ENCODE data around the gene PCED1B. TPM values are rescaled to one million over a fixed set of nuclear protein-coding genes. Genes with fewer than 3 reads are reported as not detected.
"Not testable (repeated sequence)": the region's sequence is repeated elsewhere in the genome, so short reads cannot be mapped to it uniquely, and the experiment has no call there.

Gene PCED1B
- total and polyA plus RNA-seq, 9 donors, result 0.22 to 0.94 (median 0.53) TPM

DNA sequence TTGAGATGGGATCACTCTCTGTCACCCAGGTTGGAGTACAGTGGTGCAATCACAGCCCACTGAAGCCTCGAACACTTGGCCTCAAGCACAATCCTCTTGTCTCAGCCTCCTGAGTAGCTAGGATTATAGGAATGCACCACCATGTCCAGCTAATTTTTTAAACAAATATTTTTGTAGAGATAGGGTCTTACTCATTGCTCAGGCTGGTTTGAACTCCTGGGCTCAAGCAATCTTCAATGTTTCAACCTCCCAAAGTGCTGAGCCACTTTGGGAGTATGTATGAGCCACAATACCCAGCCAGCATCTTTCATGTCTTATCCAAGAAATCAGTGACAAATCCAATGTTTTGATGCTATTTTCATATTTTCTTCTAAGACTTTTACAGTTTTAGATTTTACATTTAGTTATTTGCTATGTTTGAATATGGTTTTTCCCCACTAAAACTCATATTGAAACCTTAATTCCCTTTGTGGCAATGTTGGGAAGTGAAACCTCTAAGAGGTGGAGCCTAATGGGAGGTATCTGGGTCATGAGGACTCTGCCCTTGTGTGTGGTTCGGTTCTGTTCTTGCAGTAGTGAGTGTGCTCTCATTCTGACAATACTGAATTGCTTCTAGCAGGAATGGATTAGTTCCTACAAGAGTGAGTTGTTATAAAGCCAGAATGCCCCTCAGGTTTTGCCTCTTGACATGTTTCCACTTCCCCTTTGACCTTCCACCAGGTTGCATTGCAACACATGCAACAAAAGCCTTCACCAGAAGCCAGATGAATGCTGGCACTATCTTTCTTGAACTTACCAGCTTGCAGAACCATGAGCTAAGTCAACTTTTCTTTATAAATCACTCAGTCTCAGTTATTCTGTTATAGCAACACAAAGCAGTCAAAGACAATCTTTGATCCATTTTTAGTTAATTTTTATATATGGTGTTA lies 81.2 kb downstream of the PCED1B start:
- Histone ChIP-seq H3K9me3 (replicated peaks; ENCODE audit: control insufficient read depth, low read depth, low read length) (no peaks in the 10 kb centered on the region), H3K36me3 (ENCODE audit: control insufficient read depth, insufficient read depth, low read length) (no peaks in the 10 kb centered on the region), H3K27me3 (ENCODE audit: control insufficient read depth, insufficient read depth, low read length) (no peaks in the 10 kb centered on the region), H3K4me1 (ENCODE audit: control insufficient read depth, insufficient read depth, low read length) (no peaks in the 10 kb centered on the region), H3K27ac (ENCODE audit: low read length) (no peak overlapping the region), H3K4me3 (ENCODE audit: low read length) (no peak overlapping the region)
- DNase-seq, result no peak
- WGBS (ENCODE audit: insufficient coverage), result no CpG with 5 or more reads among the region's 2 CpGs

DNA sequence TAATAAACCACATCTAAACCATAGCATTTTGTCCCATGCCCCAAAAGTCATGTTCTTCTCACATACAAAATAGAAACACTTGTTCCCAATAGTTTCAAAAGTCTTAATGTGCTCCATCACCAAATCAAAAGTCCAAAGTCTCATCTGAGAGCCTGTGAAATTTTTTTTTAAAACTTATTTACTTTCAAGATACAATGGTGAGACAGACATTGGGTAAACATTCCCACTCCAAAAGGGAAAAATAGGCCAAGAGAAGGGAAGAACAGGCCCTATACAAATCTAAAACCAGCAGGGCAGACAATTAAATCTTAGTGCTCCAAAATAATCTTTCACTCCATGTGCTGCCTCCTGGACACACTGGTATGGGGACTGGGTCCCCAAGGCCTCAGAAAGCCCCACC lies 84.7 kb downstream of the PCED1B start:
- Histone ChIP-seq H3K36me3 (ENCODE audit: control insufficient read depth, insufficient read depth, low read length) (no peaks in the 10 kb centered on the region), H3K27me3 (ENCODE audit: control insufficient read depth, insufficient read depth, low read length) (no peaks in the 10 kb centered on the region)
- DNase-seq, result no peak

DNA sequence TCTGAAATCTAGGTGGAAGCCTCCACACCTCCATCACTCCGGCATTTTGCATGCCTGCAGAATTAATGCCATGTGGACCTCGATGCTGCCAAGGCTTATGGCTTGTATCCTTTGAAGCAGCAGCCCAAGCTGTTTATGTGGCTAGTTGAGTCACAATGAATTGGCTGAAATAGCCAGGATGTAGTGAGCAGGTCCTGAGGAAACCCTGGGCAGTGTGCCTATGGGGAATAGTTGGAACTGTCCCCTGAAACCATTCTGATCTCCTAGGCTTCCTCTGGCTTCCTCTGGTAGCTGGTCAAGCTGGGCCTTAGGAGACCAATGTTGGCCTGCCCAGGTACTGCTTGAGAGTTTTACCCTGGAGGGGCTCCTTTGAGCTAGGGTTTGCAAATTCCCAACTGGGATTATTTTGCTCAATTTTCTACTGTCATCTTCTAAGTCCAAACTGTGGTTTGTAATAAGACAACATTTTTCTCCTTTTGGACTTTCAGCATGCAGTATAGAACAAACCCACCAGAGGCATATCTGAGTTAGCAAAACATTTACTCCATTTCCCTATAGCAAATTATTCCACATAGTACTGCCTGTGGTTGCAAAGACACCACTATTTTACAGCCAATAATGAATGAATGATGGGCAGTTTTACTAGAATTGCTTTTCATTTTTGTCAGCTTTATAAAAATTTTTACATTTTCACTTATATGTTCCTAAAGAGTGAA lies 85.5 kb downstream of the PCED1B start:
- WGBS (ENCODE audit: insufficient coverage), result 63% methylated on average over 2 of the region's 2 CpGs

More for the DNA sequence above, 84.7 kb downstream of the PCED1B start:
- Histone ChIP-seq H3K9me3 (replicated peaks; ENCODE audit: control insufficient read depth, low read depth, low read length) (no peaks in the 10 kb centered on the region), H3K4me1 (ENCODE audit: control insufficient read depth, insufficient read depth, low read length) (no peaks in the 10 kb centered on the region), H3K4me3 (ENCODE audit: low read length) (no peak overlapping the region), H3K27ac (ENCODE audit: low read length) (no peak overlapping the region)

DNA sequence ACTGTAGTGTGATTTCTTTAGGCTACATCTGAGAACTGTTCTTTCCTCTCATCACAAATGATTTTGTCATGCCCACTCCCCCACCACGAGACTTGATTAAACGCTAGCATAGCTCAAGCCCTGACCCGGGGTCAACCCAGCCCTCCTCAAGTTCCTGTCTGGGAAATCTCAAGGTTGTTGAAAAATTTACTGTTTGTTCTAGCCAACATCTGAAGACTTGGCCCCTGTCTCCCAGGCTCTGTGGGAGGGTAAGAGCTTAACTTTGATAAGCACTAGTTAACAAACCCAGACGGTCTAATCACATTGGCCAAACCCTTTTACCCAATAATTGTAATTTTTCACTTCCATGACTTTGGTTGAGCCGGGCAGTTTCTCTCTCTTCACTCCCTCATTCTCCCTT lies 86.5 kb downstream of the PCED1B start:
- H3K4me1 ChIP-seq (ENCODE audit: control insufficient read depth, insufficient read depth, low read length), result no peaks in the 10 kb centered on the region
- H3K27me3 ChIP-seq (ENCODE audit: control insufficient read depth, insufficient read depth, low read length), result no peaks in the 10 kb centered on the region
- no peaks in the 10 kb centered on the region for H3K36me3 ChIP-seq (ENCODE audit: control insufficient read depth, insufficient read depth, low read length)
- no peak for DNase-seq
- H3K9me3 ChIP-seq (replicated peaks; ENCODE audit: control insufficient read depth, low read depth, low read length), result no peaks in the 10 kb centered on the region
- H3K27ac ChIP-seq (ENCODE audit: low read length), result no peak overlapping the region
- WGBS (ENCODE audit: insufficient coverage), result 0% methylated on average over 1 of the region's 5 CpGs
- no peak overlapping the region for H3K4me3 ChIP-seq (ENCODE audit: low read length)

More for the DNA sequence above, 85.5 kb downstream of the PCED1B start:
- Histone ChIP-seq H3K4me3 (ENCODE audit: low read length) (no peak overlapping the region), H3K27me3 (ENCODE audit: control insufficient read depth, insufficient read depth, low read length) (no peaks in the 10 kb centered on the region), H3K9me3 (replicated peaks; ENCODE audit: control insufficient read depth, low read depth, low read length) (no peaks in the 10 kb centered on the region), H3K4me1 (ENCODE audit: control insufficient read depth, insufficient read depth, low read length) (no peaks in the 10 kb centered on the region), H3K27ac (ENCODE audit: low read length) (no peak overlapping the region), H3K36me3 (ENCODE audit: control insufficient read depth, insufficient read depth, low read length) (no peaks in the 10 kb centered on the region)
- no peak for DNase-seq

DNA sequence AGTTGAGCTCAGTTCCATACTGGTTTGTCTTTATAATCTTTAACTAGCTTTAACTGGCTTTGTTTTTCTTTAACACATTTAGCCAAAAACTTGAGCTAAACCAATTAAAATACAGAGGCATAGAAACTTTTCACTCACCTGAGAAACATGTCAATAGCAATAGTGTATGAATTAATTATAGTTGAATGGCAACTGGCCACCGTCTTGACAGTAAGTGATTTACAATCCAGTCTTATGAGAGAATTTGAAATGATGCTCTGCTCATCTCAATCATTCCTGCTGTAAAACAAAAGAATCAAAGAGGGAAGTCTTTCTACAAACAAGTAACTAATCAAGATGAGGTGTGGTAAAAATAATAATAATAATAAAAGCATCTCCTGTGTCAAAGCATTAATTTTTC lies 86.9 kb downstream of the PCED1B start:
- no peaks in the 10 kb centered on the region for H3K4me1 ChIP-seq (ENCODE audit: control insufficient read depth, insufficient read depth, low read length)
- no peaks in the 10 kb centered on the region for H3K27me3 ChIP-seq (ENCODE audit: control insufficient read depth, insufficient read depth, low read length)
- H3K27ac ChIP-seq (ENCODE audit: low read length), result no peak overlapping the region
- no peak for DNase-seq
- WGBS (ENCODE audit: insufficient coverage), result no CpG with 5 or more reads among the region's 1 CpG
- H3K9me3 ChIP-seq (replicated peaks; ENCODE audit: control insufficient read depth, low read depth, low read length), result no peaks in the 10 kb centered on the region
- no peak overlapping the region for H3K4me3 ChIP-seq (ENCODE audit: low read length)
- H3K36me3 ChIP-seq (ENCODE audit: control insufficient read depth, insufficient read depth, low read length), result no peaks in the 10 kb centered on the region

DNA sequence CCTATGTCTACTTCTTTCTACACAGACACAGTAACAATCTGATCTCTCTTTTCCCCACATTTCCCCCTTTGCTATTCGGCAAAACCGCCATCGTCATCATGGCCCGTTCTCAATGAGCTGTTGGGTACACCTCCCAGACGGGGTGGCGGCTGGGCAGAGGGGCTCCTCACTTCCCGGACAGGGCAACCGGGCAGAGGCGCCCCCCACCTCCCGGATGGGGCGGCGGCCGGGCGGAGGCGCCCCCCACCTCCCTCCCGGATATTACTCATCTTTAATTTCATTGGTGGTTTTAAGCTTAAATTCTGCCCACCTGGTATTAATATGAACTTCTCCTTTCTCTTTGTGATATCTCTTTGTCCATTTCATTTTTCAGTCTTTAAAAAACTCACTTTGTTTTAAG lies 90.9 kb downstream of the PCED1B start:
- WGBS (ENCODE audit: insufficient coverage), result 83% methylated on average over 7 of the region's 16 CpGs
- DNase-seq; H3K4me1 ChIP-seq (ENCODE audit: control insufficient read depth, insufficient read depth, low read length); H3K27me3 ChIP-seq (ENCODE audit: control insufficient read depth, insufficient read depth, low read length); H3K4me3 ChIP-seq (ENCODE audit: low read length); H3K27ac ChIP-seq (ENCODE audit: low read length); H3K9me3 ChIP-seq (replicated peaks; ENCODE audit: control insufficient read depth, low read depth, low read length); H3K36me3 ChIP-seq (ENCODE audit: control insufficient read depth, insufficient read depth, low read length): not testable (repeated sequence)

DNA sequence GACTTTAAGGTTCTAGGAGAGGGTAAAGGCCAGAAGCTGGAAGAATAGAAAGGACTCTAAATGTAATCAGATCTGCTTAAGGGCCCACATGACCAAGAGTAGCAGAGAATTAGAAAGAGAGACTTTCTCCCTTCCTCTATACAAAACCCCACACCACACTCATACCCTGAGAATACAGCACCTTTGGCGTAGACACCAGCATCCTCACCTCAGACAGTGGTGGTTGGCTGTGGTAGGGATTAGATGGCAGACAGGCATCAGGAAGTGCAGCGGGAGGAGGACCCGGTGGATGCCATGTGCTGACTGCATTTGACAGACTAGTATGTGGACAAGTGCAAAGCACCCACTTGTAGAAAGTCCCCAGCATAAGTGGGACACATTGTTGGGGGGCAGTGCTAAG lies 98.6 kb downstream of the PCED1B start:
- WGBS (ENCODE audit: insufficient coverage), result 100% methylated on average over 2 of the region's 3 CpGs
- no peaks in the 10 kb centered on the region for H3K4me1 ChIP-seq (ENCODE audit: control insufficient read depth, insufficient read depth, low read length)
- H3K9me3 ChIP-seq (replicated peaks; ENCODE audit: control insufficient read depth, low read depth, low read length), result no peaks in the 10 kb centered on the region
- no peaks in the 10 kb centered on the region for H3K27me3 ChIP-seq (ENCODE audit: control insufficient read depth, insufficient read depth, low read length)
- no peak overlapping the region for H3K4me3 ChIP-seq (ENCODE audit: low read length)
- H3K27ac ChIP-seq (ENCODE audit: low read length), result no peak overlapping the region
- H3K36me3 ChIP-seq (ENCODE audit: control insufficient read depth, insufficient read depth, low read length), result no peaks in the 10 kb centered on the region
- DNase-seq, result no peak

DNA sequence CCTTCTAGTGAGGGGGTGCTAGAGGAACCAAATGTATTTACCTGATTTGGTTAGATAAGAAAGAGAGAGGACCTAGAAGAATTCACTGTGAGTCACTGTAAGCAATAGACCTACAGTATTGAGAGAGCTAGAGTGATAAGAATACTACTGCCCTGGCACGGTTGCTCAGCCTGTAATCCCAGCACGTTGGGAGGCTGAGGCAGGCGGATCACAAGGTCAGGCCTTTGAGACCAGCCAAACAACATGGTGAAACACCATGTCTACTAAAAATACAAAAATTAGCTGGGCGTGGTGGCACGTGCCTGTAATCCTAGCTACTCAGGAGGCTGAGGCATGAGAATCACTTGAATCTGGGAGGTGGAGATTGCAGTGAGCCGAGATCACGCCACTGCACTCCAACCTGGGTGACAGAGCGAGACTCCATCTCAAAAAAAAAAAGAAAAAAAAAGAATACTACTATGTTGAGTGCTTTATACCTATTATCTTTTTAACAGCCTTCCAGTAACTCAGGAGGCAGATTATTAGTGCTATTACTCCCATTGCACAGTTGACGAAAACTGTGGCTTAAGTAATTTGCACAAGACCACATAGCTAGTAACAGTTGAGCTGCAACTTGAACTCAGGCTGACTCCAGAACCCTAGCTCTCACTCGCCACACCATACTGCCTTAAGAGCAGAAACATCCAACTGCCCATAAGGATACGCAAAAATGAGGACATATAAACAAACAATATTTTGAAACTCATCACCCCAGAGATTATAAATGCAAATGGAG lies 102.9 kb downstream of the PCED1B start:
- H3K4me3 ChIP-seq (ENCODE audit: low read length); H3K4me1 ChIP-seq (ENCODE audit: control insufficient read depth, insufficient read depth, low read length); DNase-seq; H3K9me3 ChIP-seq (replicated peaks; ENCODE audit: control insufficient read depth, low read depth, low read length); H3K36me3 ChIP-seq (ENCODE audit: control insufficient read depth, insufficient read depth, low read length); H3K27me3 ChIP-seq (ENCODE audit: control insufficient read depth, insufficient read depth, low read length); H3K27ac ChIP-seq (ENCODE audit: low read length): not testable (repeated sequence)
- 86% methylated on average over 1 of the region's 11 CpGs for WGBS (ENCODE audit: insufficient coverage)

DNA sequence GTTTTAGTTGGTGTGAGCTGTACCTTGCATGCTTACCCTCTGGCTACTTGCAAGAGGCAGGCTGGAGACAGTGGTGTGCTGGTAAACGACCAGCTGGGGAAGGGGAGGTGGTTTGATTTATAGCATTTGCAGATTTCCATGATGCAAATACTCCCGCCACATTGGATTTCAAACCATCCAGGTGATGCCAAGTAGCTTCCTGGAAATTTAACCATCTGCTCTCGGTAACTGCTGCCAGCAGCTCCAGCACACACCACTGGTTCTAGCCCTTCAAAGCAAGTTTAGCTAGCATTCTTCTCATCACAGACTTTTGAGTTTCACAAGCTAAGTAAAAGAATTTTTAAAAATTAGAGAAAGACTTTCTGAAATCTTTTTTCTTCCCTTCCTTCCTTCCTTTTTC lies 104.8 kb downstream of the PCED1B start:
- 40% methylated on average over 2 of the region's 3 CpGs for WGBS (ENCODE audit: insufficient coverage)
- H3K9me3 ChIP-seq (replicated peaks; ENCODE audit: control insufficient read depth, low read depth, low read length), result no peaks in the 10 kb centered on the region
- no peak overlapping the region for H3K27ac ChIP-seq (ENCODE audit: low read length)
- H3K4me1 ChIP-seq (ENCODE audit: control insufficient read depth, insufficient read depth, low read length), result no peaks in the 10 kb centered on the region
- no peaks in the 10 kb centered on the region for H3K27me3 ChIP-seq (ENCODE audit: control insufficient read depth, insufficient read depth, low read length)
- no peaks in the 10 kb centered on the region for H3K36me3 ChIP-seq (ENCODE audit: control insufficient read depth, insufficient read depth, low read length)
- H3K4me3 ChIP-seq (ENCODE audit: low read length), result no peak overlapping the region
- DNase-seq, result no peak

DNA sequence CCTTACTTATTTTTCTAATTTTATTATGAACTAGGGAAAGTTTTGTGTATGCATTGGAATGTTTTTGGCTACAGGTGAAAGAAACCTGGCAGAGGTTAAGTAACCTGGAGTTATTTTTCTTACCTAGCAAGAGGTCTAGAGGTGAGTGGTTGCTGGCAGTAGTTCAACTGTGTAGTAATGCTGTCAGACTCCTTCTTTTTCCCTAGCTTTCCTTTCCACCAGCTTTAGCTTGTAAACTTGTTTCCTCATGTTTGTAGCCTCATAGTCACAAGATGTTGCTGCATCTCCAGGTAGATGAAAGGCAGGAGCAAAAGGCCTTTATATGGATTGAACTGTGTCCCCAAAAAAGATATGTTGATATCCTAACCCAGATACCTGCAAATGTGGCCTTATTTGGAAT lies 105.4 kb downstream of the PCED1B start:
- H3K27ac ChIP-seq (ENCODE audit: low read length), result no peak overlapping the region
- H3K27me3 ChIP-seq (ENCODE audit: control insufficient read depth, insufficient read depth, low read length), result no peaks in the 10 kb centered on the region
- no peaks in the 10 kb centered on the region for H3K9me3 ChIP-seq (replicated peaks; ENCODE audit: control insufficient read depth, low read depth, low read length)
- no peak for DNase-seq
- H3K4me3 ChIP-seq (ENCODE audit: low read length), result no peak overlapping the region
- no peaks in the 10 kb centered on the region for H3K4me1 ChIP-seq (ENCODE audit: control insufficient read depth, insufficient read depth, low read length)
- H3K36me3 ChIP-seq (ENCODE audit: control insufficient read depth, insufficient read depth, low read length), result no peaks in the 10 kb centered on the region
